Stomach smooth muscle (tissue), 2 donors: Measurements from ENCODE around the gene TRPM5.

Experiments
- H3K27ac ChIP-seq: one replicate; pipeline ENCODE4 v1.7.0; 2013; ENCODE audit warnings: mild to moderate bottlenecking, low read length, inconsistent platforms
- H3K27me3 ChIP-seq, 2 donors: one replicate each; pipeline ENCODE4 v1.7.0; 2013; ENCODE audit warnings: low read length in 2 of 2; ENCODE audit not compliant: insufficient read depth in 2 of 2, control insufficient read depth in 1 of 2
- H3K36me3 ChIP-seq, 2 donors: one replicate each; pipeline ENCODE4 v1.7.0; 2013; ENCODE audit warnings: low read length in 2 of 2; ENCODE audit not compliant: control insufficient read depth in 2 of 2, insufficient read depth in 2 of 2
- H3K4me1 ChIP-seq: one replicate; pipeline ENCODE4 v1.7.0; 2013; ENCODE audit warnings: low read length; ENCODE audit not compliant: control insufficient read depth, insufficient read depth
- H3K4me3 ChIP-seq, 2 donors: one replicate each; pipeline ENCODE4 v1.7.0; 2013; ENCODE audit warnings: low read length in 2 of 2
- H3K9ac ChIP-seq, 2 donors: one replicate each; pipeline ENCODE4 v1.7.0; 2013; ENCODE audit warnings: low read length in 2 of 2, mild to moderate bottlenecking in 1 of 2
- H3K9me3 ChIP-seq, 2 donors: one replicate each; pipeline ENCODE4 v1.7.0; 2013; ENCODE audit warnings: low read length in 2 of 2; ENCODE audit not compliant: control insufficient read depth in 2 of 2
- donor health status: healthy.
- donor health status: Pancreatic carcinoma.

Gene TRPM5

DNA sequence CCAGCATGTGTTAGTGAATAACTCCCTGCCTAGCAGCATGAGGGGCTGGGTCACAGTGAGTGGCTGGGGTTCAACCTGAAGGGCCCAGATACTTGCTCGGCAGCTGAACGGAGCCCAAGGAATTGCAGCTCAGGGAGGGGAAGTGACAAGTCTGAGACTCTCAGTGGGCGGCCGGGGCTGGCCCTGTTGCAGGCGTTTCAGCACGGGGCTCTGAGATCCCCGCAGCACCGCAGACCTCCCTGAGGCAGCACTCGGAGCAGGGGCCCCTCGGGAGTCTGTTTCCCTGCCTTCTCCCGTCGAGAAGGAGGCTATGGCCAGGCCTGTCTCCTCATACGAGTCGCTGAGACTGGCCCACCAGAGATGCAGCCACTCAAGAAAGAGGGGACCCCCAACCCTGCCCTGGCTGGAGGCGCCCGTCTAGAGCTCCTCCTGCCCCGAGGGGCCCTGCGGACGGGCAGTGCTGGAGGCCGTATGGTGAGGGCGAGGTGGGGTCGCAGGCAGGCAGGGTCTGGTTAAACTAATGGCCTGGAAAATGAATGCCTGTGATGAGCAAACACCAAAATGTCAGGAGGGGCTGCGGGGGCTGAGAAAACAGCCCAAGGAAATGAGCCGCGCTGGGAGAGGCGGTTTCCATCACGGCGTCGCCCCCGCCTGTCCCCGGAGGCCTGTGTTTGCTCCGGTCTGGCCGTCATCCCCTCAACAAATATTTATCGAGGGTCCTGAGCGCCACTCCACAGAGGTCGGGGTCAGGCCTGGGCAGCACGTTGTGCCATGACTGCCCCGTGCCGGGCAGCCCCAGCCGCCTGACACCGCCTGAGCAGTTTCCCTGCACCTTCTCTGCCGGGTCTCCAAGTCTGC is 34.5 kb downstream of the TRPM5 start:
- H3K9me3 ChIP-seq, result no peaks in the 10 kb centered on the region
- H3K36me3 ChIP-seq, result no peaks in the 10 kb centered on the region
- no peak overlapping the region for H3K4me3 ChIP-seq
- H3K4me1 ChIP-seq, result no peaks in the 10 kb centered on the region
- no peaks in the 10 kb centered on the region for H3K27me3 ChIP-seq
- no peak overlapping the region for H3K27ac ChIP-seq
- H3K9ac ChIP-seq, result no peak overlapping the region

DNA sequence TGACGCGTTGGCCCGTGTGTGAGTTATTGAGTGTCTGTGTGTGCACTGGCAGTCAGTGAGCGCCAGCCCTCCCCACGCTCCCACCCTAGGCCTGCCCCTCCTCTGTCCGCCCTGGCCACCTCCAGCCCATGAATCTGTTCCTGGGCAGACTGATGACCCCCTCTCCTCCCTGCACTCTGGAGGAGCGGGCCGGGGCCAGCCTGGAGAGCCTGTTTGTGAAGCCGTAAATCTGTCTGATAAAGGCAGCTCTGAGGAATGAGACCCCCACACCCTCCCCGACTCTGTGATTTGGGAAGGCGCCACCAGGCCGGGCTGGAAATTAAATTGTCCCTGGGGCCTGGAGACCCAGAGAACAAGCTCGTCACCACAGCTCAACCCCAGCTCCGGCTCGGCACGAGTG is 35.2 kb downstream of the TRPM5 start:
- Histone ChIP-seq H3K4me1 (no peaks in the 10 kb centered on the region), H3K9me3 (no peaks in the 10 kb centered on the region), H3K4me3 (no peak overlapping the region), H3K36me3 (no peaks in the 10 kb centered on the region), H3K27me3 (no peaks in the 10 kb centered on the region), H3K27ac (no peak overlapping the region), H3K9ac (no peak overlapping the region)

DNA sequence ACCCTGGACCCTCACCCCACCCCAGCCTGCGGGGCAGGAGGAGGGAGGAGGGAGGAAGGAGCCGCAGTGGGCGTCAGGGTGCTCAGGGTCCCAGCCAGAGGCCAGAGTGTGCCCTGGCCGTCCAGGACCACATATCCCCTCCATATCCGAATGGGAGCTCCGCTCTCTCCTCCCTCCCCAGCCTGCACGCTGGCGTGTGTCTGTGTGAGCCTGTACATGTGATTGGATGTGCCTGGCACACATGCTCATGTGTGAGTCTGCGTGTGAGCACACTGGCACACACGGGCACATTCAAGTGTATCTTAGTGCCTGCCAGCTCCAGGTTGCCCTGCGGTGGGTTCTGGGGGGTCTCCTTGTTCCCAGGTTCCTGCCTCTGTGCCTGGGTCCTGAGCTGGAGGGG is 35.6 kb downstream of the TRPM5 start:
- Histone ChIP-seq H3K27me3 (no peaks in the 10 kb centered on the region), H3K4me3 (no peak overlapping the region), H3K9me3 (no peaks in the 10 kb centered on the region), H3K9ac (no peak overlapping the region), H3K4me1 (no peaks in the 10 kb centered on the region), H3K36me3 (peaks cover 1 to 3% of the 10 kb centered on the region in 2 donors), H3K27ac (no peak overlapping the region)

DNA sequence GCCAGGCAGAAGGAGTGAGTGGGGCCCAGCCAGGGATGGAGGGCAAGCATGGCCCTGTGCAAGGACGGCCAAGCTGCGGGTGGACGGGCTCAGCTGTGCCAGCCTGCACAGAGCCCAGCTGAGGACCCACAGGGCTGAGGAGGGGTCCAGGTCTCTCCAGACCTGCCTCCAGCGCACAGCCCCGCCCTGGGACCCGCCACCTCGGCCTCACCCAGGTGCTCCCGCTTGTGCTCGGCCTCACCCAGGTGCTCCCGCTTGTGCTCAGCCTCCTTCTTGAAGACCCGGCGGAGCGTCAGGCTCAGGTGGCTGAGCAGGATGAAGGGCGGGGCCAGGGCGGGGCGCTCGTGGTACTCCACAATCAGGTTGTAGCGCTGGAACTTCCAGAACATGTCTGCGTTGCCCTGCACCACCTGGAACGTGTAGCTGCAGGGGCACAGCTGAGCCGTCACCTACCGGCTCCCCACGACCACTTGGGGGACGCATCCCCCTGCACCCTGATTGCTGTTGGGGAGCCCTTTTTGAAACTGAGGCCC is 37.4 kb downstream of the TRPM5 start:
- Histone ChIP-seq H3K9me3 (no peaks in the 10 kb centered on the region), H3K36me3 (peaks cover 8 to 16% of the 10 kb centered on the region in 2 donors), H3K4me1 (peaks cover 6% of the 10 kb centered on the region), H3K9ac (no peak overlapping the region), H3K4me3 (no peak overlapping the region), H3K27ac (no peak overlapping the region), H3K27me3 (no peaks in the 10 kb centered on the region)

DNA sequence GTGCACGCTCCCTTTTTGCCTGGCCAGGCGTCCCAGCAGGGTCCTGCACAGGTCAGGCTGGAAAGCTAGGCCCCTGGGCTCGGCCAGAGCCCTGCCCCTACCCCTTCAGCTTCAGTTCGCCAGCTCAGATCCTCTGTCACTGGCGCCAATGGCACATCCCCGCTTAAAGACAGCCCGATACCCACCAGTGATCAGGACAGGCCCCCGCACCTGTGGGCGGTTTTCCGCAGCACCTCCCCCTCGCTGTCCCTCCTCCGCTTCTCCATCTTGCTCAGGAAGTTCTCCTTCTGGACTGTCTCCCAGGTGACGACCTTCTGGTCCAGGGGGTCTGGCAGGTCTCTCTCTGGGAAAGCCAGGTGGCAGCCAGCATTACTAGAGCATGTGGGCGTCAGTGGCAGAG is 37.9 kb downstream of the TRPM5 start:
- Histone ChIP-seq H3K36me3 (peaks cover 8 to 16% of the 10 kb centered on the region in 2 donors), H3K9me3 (no peaks in the 10 kb centered on the region), H3K4me1 (peaks cover 11% of the 10 kb centered on the region), H3K27me3 (no peaks in the 10 kb centered on the region), H3K9ac (no peak overlapping the region), H3K4me3 (no peak overlapping the region), H3K27ac (no peak overlapping the region)

DNA sequence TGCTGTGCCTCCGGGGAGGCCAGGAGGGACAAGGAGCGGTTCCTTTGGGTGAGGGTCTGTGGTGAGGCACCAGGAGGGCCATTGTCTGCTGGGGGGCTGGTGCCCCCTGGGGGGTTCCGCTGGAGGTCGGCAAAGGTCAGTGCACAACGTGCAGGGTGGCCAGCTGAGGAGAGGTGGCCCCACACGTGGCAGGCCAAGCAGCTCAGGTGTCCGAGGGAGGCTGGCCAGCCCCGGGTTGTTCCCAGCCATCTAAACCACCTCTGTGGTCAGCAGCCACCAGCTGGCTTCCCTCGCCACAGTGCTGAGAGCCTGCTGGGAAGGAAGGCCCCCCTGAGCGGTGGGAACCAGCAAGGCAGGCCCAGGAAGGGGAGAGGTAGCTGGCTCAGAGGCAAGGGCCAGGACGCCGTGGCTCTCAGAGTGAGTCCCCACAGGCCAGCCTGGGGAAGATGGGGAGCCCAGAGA is 39.5 kb downstream of the TRPM5 start:
- Histone ChIP-seq H3K36me3 (peaks cover 8 to 16% of the 10 kb centered on the region in 2 donors), H3K27ac (no peak overlapping the region), H3K4me3 (no peak overlapping the region)

DNA sequence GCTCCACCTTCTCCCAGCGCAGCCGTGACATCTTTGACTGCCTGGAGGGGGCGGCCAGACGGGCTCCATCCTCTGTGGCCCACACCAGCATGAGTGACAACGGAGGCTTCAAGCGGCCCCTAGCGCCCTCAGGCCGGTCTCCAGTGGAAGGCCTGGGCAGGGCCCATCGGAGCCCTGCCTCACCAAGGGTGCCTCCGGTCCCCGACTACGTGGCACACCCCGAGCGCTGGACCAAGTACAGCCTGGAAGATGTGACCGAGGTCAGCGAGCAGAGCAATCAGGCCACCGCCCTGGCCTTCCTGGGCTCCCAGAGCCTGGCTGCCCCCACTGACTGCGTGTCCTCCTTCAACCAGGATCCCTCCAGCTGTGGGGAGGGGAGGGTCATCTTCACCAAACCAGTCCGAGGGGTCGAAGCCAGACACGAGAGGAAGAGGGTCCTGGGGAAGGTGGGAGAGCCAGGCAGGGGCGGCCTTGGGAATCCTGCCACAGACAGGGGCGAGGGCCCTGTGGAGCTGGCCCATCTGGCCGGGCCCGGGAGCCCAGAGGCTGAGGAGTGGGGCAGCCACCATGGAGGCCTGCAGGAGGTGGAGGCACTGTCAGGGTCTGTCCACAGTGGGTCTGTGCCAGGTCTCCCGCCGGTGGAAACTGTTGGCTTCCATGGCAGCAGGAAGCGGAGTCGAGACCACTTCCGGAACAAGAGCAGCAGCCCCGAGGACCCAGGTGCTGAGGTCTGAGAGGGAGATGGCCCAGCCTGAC is 41.2 kb downstream of the TRPM5 start:
- H3K36me3 ChIP-seq, result peaks cover 10 to 16% of the 10 kb centered on the region in 2 donors

More for the DNA sequence above, 39.5 kb downstream of the TRPM5 start:
- Histone ChIP-seq H3K9me3 (no peaks in the 10 kb centered on the region), H3K9ac (no peak overlapping the region), H3K4me1 (peaks cover 20% of the 10 kb centered on the region), H3K27me3 (no peaks in the 10 kb centered on the region)

DNA sequence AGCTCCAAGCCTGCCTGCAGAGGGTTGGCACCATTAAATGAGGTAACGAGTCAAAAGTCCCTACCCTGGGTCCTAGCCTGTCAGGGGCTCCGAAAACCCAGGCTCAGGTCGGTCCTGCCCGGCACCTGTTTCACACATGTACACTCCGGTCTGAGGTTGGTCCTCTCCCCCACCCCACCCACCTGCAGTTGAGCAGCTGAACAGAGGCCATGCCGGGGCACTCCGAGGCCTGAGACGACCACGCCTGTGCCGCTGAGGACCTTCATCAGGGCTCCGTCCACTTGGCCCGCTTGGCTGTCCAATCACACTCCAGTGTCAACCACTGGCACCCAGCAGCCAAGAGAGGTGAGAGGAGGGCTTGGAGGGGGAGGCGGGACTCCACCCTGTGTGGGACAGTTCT is 42.2 kb downstream of the TRPM5 start:
- Histone ChIP-seq H3K4me3 (peak overlapping the region; percentile 98 to 100), H3K9ac (peak overlapping the region; percentile 99 to 100), H3K27me3 (no peaks in the 10 kb centered on the region), H3K27ac (no peak overlapping the region), H3K4me1 (peaks cover 33% of the 10 kb centered on the region), H3K36me3 (peaks cover 11 to 21% of the 10 kb centered on the region in 2 donors), H3K9me3 (no peaks in the 10 kb centered on the region)

More for the DNA sequence above, 41.2 kb downstream of the TRPM5 start:
- no peak overlapping the region for H3K27ac ChIP-seq
- no peak overlapping the region for H3K9ac ChIP-seq
- no peaks in the 10 kb centered on the region for H3K27me3 ChIP-seq
- peaks cover 33% of the 10 kb centered on the region for H3K4me1 ChIP-seq
- H3K4me3 ChIP-seq, result no peak overlapping the region
- H3K9me3 ChIP-seq, result no peaks in the 10 kb centered on the region

DNA sequence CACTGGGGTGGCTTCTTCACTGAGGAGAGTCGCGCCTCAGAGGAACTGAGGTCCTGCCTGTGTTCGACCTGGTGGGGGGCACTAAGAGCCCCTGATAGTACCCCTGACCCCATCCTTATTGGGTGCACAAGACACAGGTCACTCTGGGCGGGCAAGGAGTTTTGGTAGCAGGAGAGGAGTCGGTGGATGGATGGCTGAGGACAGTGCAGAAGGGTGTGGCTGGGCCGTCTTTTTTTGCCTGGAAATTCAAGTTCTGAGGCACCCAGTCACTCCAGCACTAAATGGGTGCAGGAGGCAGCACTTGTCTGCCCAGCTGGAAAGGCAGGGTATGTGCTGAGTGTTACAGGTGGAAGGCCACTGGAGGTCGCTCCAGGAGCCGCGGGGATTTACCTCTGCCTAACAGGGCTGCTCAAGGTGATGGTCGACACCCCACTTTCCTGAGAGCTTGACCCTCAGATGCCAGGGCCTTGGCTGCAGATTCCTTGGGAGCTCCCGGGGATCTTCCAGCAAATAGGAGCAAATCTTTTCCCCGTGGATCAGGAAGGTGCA is 42.8 kb downstream of the TRPM5 start:
- Histone ChIP-seq H3K9me3 (no peaks in the 10 kb centered on the region), H3K4me1 (peaks cover 33% of the 10 kb centered on the region), H3K27ac (peak overlapping the region; percentile 99), H3K9ac (peak overlapping the region; percentile 99 to 100), H3K27me3 (no peaks in the 10 kb centered on the region), H3K4me3 (peak overlapping the region; percentile 98 to 100), H3K36me3 (peaks cover 17 to 27% of the 10 kb centered on the region in 2 donors)

DNA sequence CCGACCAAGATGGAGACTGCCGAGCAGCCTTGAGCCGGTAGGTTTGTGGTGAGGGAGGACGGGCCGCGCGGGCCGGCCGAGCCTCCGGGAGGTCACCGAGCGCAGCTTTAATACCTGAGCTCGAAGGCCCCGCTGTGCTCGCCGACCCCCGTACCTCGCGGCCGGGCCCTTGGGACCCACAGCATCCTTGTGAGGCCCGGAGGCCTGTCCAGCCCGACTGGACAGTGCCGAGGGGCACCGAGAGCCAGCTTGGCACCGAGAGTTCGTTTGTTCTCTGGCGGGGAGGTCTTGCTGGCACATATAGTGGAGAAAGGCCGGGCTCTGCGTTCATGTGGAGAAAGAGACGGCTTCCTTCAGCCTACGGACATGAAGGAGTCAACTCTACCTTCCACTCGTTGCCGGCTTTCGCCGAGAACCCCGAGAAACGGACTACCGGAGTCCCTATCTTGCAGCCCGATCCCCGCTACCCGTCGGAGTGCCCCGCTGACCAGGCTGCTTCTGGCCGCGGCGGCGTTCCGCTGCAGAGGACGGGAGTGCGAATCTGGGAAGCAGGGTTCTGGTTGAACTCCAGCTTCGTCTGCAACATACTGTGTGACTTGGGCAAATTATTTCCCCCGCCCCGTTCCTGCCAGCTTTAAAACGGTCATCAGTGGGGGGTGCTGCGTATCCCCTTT is 43.4 kb downstream of the TRPM5 start:
- Histone ChIP-seq H3K9me3 (no peaks in the 10 kb centered on the region), H3K36me3 (peaks cover 22 to 32% of the 10 kb centered on the region in 2 donors), H3K9ac (peak overlapping the region; percentile 99 to 100), H3K27me3 (no peaks in the 10 kb centered on the region), H3K4me3 (peak overlapping the region; percentile 98 to 100), H3K4me1 (peaks cover 33% of the 10 kb centered on the region), H3K27ac (peak overlapping the region; percentile 99)
